ENCODE results near the gene PARP14.

Gene PARP14

DNA sequence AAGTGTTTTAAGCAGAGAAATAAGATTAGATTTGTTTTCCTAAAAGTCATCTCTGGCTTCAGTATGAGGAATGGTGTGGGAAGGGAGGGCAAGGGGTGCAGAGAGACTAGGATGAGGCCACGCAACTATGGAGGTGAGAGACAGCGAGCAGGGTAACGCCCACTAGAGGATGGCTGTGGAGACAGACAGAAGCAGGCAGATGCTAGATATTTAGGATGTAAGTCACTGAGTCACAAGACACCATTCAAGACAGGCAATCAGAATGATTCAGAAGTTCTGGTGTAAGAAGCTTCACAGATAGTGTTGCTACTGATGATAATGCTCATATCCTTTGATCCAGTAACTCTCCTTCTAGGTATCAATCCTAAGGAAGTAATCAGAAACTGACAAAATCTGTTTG is 93.9 kb downstream of the PARP14 start:
- Histone ChIP-seq H4K20me1 (ENCODE audit: insufficient read depth, low read length) (no peaks in the 10 kb centered on the region), H3K4me1 (ENCODE audit: low read length) (peaks cover 39% of the 10 kb centered on the region), H3K4me2 (ENCODE audit: low read depth, low read length) (peak overlapping the region; percentile 93), H3K27me3 (replicated peaks; ENCODE audit: insufficient read depth, low read length) (no peaks in the 10 kb centered on the region), H3K79me2 (ENCODE audit: low read length) (no peaks in the 10 kb centered on the region), H3F3A (ENCODE audit: insufficient read depth, low read length) (peaks cover 31% of the 10 kb centered on the region), H3K9me2 (replicated peaks; ENCODE audit: insufficient read depth, low read length) (no peaks in the 10 kb centered on the region), H3K9ac (ENCODE audit: low read length) (peak overlapping the region; percentile 50), H3K36me3 (replicated peaks; ENCODE audit: insufficient read depth, low read length) (no peaks in the 10 kb centered on the region), H3K4me3 (ENCODE audit: low read length) (peak overlapping the region; percentile 43; the same call in 1 of the 2 replicates), H2AFZ (ENCODE audit: low read length) (peak overlapping the region; percentile 78), H3K9me3 (replicated peaks; ENCODE audit: insufficient read depth, low read length) (no peaks in the 10 kb centered on the region), H3K27ac (ENCODE audit: low read length) (peak overlapping the region; percentile 89)
- peak; percentile 36 for DNase-seq
- TF ChIP-seq, protein P1, sequence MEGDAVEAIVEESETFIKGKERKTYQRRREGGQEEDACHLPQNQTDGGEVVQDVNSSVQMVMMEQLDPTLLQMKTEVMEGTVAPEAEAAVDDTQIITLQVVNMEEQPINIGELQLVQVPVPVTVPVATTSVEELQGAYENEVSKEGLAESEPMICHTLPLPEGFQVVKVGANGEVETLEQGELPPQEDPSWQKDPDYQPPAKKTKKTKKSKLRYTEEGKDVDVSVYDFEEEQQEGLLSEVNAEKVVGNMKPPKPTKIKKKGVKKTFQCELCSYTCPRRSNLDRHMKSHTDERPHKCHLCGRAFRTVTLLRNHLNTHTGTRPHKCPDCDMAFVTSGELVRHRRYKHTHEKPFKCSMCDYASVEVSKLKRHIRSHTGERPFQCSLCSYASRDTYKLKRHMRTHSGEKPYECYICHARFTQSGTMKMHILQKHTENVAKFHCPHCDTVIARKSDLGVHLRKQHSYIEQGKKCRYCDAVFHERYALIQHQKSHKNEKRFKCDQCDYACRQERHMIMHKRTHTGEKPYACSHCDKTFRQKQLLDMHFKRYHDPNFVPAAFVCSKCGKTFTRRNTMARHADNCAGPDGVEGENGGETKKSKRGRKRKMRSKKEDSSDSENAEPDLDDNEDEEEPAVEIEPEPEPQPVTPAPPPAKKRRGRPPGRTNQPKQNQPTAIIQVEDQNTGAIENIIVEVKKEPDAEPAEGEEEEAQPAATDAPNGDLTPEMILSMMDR (IDR thresholded peaks at IDR 0.05; ENCODE audit: low read length): peak; percentile 32
- no peak for TF ChIP-seq EZH2phosphoT487 (IDR thresholded peaks at IDR 0.05; ENCODE audit: low read length)

DNA sequence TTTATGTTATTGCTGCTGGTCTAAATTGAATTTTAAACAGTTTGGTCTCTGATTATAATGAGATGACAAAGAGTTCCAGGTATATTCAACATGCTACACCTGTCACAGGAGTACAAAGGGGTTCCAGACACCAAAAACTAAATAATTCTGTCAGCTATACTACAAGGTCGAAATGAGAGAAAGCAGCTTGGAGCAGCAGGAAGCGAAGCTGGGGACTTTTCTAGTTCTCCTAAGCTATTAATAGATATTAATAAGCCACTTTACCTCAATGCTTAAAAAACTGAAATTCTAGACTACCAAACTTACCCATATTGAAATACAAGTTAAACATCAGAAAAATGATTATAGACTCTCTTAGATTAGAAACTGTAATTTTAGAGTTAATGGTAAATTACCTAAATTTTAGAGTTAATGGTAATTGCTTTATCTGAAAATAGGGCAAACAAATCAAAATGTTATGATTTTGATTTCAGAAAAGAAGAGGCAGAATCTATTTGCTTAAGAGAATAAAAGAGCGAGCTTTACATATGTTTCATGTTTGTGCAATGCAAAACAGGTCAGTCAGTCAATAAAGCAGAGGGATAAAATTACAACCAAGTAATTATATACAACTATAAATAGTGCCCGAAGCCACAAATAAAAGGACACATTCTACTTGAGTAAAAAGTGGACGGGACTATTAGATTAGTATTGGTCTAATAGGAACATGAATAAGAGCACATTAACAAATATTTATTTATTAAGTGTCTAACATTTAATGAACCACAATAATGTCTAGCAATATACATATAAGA is 96.2 kb downstream of the PARP14 start:
- Histone ChIP-seq H3K36me3 (replicated peaks; ENCODE audit: insufficient read depth, low read length) (no peaks in the 10 kb centered on the region), H3K4me3 (ENCODE audit: low read length) (no peak overlapping the region; the same call in 1 of the 2 replicates), H3K4me1 (ENCODE audit: low read length) (peaks cover 39% of the 10 kb centered on the region), H3K9ac (ENCODE audit: low read length) (no peak overlapping the region), H3K4me2 (ENCODE audit: low read depth, low read length) (peak overlapping the region; percentile 40; the same call in 1 of the 2 replicates), H3F3A (ENCODE audit: insufficient read depth, low read length) (peaks cover 31% of the 10 kb centered on the region), H3K9me3 (replicated peaks; ENCODE audit: insufficient read depth, low read length) (no peaks in the 10 kb centered on the region), H3K9me2 (replicated peaks; ENCODE audit: insufficient read depth, low read length) (no peaks in the 10 kb centered on the region), H4K20me1 (ENCODE audit: insufficient read depth, low read length) (no peaks in the 10 kb centered on the region), H3K27ac (ENCODE audit: low read length) (peak overlapping the region; percentile 9; the same call in 1 of the 2 replicates), H3K79me2 (ENCODE audit: low read length) (no peaks in the 10 kb centered on the region), H3K27me3 (replicated peaks; ENCODE audit: insufficient read depth, low read length) (no peaks in the 10 kb centered on the region), H2AFZ (ENCODE audit: low read length) (no peak overlapping the region)
- TF ChIP-seq EZH2phosphoT487 (IDR thresholded peaks at IDR 0.05; ENCODE audit: low read length) (no peak), EZH2 (optimal IDR thresholded peaks at IDR 0.05; ENCODE audit: low read depth, low read length) (no peak)
- TF ChIP-seq, protein P1 (IDR thresholded peaks at IDR 0.05; ENCODE audit: low read length): no peak
- DNase-seq: no peak

DNA sequence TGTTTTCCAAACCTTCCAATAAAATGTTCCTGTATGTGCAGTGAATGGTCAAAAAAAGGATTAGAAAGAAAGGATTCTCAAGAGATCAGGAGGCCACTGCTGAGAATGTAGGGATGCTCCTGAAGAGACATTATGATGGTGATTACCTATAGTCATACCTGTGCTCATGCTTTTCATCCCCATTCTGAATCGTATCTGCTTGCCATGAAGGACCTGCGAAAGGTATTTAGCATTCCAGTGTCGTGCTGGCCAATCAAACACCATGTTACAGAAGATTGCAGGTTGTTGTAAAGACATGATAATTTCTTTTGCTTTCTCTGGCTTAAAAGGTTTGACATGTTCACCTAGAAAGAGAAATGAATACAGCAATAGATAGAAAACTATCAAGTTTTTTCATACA is 96.9 kb downstream of the PARP14 start:
- H3K36me3 ChIP-seq (replicated peaks; ENCODE audit: insufficient read depth, low read length): no peaks in the 10 kb centered on the region
- H3K4me2 ChIP-seq (ENCODE audit: low read depth, low read length): peak overlapping the region; percentile 40; the same call in 1 of the 2 replicates
- no peak for DNase-seq
- no peak overlapping the region for H2AFZ ChIP-seq (ENCODE audit: low read length)
- peaks cover 31% of the 10 kb centered on the region for H3F3A ChIP-seq (ENCODE audit: insufficient read depth, low read length)
- H3K79me2 ChIP-seq (ENCODE audit: low read length): no peaks in the 10 kb centered on the region
- no peak for TF ChIP-seq EZH2phosphoT487 (IDR thresholded peaks at IDR 0.05; ENCODE audit: low read length)
- TF ChIP-seq, protein P1 (IDR thresholded peaks at IDR 0.05; ENCODE audit: low read length): no peak
- TF ChIP-seq EZH2 (optimal IDR thresholded peaks at IDR 0.05; ENCODE audit: low read depth, low read length): no peak
- no peaks in the 10 kb centered on the region for H3K9me2 ChIP-seq (replicated peaks; ENCODE audit: insufficient read depth, low read length)
- no peaks in the 10 kb centered on the region for H3K9me3 ChIP-seq (replicated peaks; ENCODE audit: insufficient read depth, low read length)
- no peak overlapping the region for H3K27ac ChIP-seq (ENCODE audit: low read length)
- no peaks in the 10 kb centered on the region for H3K27me3 ChIP-seq (replicated peaks; ENCODE audit: insufficient read depth, low read length)
- no peak overlapping the region for H3K9ac ChIP-seq (ENCODE audit: low read length)
- H3K4me3 ChIP-seq (ENCODE audit: low read length): no peak overlapping the region
- peaks cover 39% of the 10 kb centered on the region for H3K4me1 ChIP-seq (ENCODE audit: low read length)
- H4K20me1 ChIP-seq (ENCODE audit: insufficient read depth, low read length): no peaks in the 10 kb centered on the region
